GM12874 (cell line): ENCODE data around the gene ADD3.

Source experiments
- TF ChIP-seq, protein P1 (sequence below): IDR thresholded peaks from 2 replicates; pipeline ENCODE4 v1.5.1; 2011; ENCODE audit warnings: low read depth, mild to moderate bottlenecking, control low read depth, low read length, moderate library complexity; ENCODE audit not compliant: insufficient read depth

ADD3 gene

DNA sequence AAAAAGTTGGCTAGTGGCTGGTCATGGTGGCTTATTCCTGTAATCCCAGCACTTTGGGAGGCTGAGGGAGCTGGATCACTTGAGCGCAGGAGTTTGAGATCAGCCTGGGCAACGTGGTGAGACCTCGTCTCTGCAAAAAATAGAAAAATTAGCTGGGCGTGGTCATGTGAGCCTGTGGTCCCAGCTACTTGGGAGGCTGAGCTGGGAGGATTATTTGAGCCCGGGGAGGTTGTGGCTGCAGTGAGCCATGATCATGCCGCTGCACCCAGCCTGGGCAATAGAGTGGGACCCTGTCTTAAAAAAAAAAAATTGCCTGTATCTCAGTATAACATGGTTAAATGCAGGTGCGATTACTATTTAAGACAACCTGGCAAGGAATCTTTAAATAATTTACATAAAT is 61.0 kb downstream of the ADD3 start:
- TF ChIP-seq, protein P1, sequence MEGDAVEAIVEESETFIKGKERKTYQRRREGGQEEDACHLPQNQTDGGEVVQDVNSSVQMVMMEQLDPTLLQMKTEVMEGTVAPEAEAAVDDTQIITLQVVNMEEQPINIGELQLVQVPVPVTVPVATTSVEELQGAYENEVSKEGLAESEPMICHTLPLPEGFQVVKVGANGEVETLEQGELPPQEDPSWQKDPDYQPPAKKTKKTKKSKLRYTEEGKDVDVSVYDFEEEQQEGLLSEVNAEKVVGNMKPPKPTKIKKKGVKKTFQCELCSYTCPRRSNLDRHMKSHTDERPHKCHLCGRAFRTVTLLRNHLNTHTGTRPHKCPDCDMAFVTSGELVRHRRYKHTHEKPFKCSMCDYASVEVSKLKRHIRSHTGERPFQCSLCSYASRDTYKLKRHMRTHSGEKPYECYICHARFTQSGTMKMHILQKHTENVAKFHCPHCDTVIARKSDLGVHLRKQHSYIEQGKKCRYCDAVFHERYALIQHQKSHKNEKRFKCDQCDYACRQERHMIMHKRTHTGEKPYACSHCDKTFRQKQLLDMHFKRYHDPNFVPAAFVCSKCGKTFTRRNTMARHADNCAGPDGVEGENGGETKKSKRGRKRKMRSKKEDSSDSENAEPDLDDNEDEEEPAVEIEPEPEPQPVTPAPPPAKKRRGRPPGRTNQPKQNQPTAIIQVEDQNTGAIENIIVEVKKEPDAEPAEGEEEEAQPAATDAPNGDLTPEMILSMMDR, result no peak

DNA sequence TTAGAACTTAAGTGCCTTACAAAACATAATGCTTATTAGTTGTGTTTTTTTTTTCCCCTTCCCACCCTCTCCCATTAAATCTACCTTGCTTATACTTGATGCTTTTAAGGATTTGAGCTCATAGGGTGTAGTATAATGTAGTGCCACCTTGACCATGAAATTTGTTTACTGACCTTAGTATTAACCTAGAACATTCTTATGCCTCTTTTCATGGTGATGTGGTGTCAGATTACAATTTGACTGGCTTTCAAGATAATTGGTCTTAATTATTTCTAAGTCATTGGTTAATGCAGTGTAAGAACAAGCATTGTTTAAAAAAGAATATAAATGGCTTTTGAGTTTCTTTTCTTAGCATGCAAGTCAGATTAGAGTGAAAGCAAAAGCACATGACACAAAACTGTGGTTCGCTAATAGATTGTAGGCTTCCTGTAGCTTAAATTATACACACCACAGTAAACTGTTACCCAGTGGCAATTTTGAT is 61.8 kb downstream of the ADD3 start:
- TF ChIP-seq, protein P1, result no peak

DNA sequence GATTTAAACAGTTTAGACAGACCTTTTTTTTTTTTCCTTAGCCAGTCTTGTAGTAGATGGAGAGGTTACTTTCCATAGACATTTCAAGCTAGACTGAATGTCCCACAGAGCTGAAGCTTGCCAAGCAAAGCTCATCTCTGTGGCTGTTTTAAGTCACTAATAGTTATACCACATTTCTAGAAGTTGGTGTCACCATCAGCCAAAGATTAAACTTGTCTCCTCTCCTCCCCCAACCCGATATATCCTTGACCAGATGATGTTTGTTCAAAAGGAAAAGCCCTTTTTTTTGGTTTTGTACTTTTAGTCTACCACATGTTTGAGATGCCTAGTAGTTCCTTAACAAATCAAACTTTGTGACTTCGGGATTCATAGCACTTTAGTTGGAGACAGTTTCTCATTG is 66.1 kb downstream of the ADD3 start:
- TF ChIP-seq, protein P1, result no peak

DNA sequence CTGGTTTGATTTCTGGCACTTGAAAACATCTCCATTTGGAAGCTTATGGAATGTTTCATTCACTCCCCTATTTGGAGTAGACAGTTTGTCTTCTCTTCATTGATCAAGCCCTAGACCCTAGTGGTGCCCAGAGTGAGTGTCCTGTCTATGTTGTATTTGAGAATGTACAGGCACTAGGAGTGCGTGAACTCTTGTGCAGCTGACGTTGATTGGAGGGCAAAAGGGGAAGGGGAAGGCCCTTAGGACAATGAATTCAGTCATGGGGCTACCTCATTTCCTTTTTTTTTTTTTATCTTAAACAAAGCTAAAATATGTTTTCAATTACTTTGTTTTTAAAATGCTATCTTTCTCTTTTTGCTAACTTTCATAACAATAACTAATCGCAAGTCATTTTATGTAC is 66.5 kb downstream of the ADD3 start:
- TF ChIP-seq, protein P1, result no peak

DNA sequence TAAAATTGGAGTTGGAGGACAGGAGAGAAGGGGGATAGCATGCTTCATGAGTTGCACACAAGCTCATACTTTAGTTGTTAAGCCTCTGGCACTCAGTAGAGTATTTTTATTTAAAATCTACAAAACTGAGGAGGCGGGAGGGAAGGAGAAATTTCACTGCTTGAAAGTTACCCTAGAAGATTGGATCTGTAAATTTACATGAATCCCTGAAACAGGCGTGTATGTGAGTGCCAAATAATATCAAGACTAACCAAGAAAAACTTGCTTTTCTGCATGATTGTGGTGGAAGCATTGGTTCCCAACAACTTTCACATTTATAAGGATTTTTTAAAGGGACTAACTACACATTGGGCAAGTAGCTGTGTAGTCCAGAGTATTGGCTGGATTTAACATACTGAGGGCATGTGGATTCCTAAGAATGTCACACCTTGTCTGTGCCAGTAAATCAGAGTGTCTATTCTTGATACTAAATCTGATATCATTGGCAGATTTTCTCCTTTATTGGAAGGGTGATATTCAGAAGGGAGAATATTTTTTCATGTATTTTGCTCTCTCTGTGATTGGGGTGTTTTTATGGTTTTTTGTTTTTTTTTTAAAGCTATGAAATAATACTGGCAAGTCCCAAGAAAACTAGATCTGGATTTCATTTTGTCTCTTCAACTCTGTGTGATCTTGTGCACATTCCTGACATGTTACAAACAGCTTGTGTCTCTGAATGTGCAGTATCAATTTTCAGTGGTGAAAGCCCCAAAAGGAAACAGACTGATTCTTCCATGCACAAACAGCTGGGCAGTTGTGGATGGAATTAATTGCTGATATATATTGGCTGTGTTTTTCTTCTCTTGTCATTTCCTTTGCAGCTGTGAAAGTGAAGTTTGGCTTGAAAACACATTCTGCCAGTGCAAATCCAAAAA is 67.2 kb downstream of the ADD3 start:
- TF ChIP-seq, protein P1, result no peak

DNA sequence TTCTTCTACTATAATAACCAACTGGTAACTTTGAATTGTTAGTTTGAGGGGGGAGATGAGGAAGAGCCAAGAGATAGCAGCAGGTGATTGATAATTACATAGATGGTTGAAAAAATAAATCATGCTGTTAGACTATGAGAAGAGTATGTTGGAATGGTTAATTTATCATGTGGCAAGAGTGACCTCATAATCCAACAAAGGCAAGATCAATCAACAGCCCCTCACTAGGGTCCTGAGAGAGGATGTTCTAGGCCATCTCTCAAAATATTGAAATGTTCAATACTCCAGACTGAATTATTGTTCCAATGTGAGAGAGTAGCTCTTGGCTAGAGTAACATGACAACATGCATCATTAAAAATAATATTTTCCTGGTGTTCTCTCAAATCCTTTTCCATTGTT is 67.9 kb downstream of the ADD3 start:
- TF ChIP-seq, protein P1, result no peak

DNA sequence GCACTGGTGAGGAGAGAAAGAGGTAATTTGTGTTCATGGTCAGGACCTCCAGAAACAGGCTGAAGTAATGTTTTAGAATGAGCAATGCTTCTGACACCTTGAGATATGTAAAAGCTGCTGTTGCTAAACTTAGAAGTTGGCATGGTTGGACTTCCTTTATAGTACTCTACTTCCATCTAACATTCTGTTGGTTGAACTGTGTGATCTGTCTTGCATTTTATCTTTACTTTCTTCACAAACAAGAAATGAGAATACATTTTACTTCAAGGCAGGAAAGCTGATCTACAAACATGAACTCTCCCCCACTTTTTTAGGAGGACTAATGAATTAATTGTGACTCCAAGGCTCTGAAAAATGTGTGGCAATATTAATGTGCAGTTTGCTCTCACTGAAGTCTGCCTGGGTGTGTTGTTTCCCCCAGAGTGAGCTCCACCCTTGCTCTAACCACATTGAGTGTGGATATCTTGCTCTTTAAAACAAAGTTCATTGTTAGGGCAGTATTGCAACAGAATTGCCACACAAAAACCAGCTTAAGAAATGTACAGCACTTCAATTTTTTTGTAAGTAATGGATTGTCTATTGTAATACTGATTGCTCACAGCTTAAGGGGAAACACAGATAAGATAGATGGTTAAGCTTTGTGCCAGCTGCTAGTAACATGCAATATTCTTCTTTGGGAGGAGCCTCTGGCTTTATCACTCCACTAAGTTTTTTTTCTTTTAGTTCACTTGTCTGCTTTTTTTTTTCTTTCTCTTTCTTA is 69.0 kb downstream of the ADD3 start:
- TF ChIP-seq, protein P1, result no peak
